Measurements from ENCODE around the gene IFT52.

- TF ChIP-seq CTCF (IDR thresholded peaks at IDR 0.05): no peak
- no peak for TF ChIP-seq POLR2AphosphoS5 (IDR thresholded peaks at IDR 0.05)
Observed at GRCh38 chr20:43563991-43564390, 26.7 kb upstream of the IFT52 start.
